ENCODE data around the gene SIVA1.

Gene SIVA1

GRCh38 chr14:104752735-104753527 is at the start of gene SIVA1:
TSS of gene SIVA1 (plus strand) at chr14:104753147. CDS start at chr14:104753202, 55 bp downstream.
- DNase-seq (ENCODE audit: low read depth, low spot score), result peak; percentile 100

- DNase-seq (ENCODE audit: low read depth, low spot score), result no peak
These were observed 49.7 kb upstream of the SIVA1 start for GRCh38 chr14:104703269-104703668.

- no peak for DNase-seq (ENCODE audit: low read depth, low spot score)
These were observed 48.7 kb upstream of the SIVA1 start for GRCh38 chr14:104704252-104704651.

GRCh38 chr14:104705340-104706047 is 47.5 kb upstream of the SIVA1 start:
- DNase-seq (ENCODE audit: low read depth, low spot score), result no peak

- no peak for DNase-seq (ENCODE audit: low read depth, low spot score)
These were observed 46.0 kb upstream of the SIVA1 start for GRCh38 chr14:104706733-104707607.

GRCh38 chr14:104707608-104708595 is 45.0 kb upstream of the SIVA1 start:
- DNase-seq (ENCODE audit: low read depth, low spot score), result no peak

GRCh38 chr14:104708606-104709268 is 44.2 kb upstream of the SIVA1 start:
- peak; percentile 86 for DNase-seq (ENCODE audit: low read depth, low spot score)

GRCh38 chr14:104709387-104710039 is 43.4 kb upstream of the SIVA1 start:
- no peak for DNase-seq (ENCODE audit: low read depth, low spot score)

- DNase-seq (ENCODE audit: low read depth, low spot score), result no peak
These were observed 42.7 kb upstream of the SIVA1 start for GRCh38 chr14:104710071-104710735.

- DNase-seq (ENCODE audit: low read depth, low spot score), result no peak
These were observed 39.8 kb upstream of the SIVA1 start for GRCh38 chr14:104712881-104713734.

GRCh38 chr14:104714066-104714465 is 38.9 kb upstream of the SIVA1 start:
- no peak for DNase-seq (ENCODE audit: low read depth, low spot score)

GRCh38 chr14:104714681-104715080 is 38.3 kb upstream of the SIVA1 start:
- no peak for DNase-seq (ENCODE audit: low read depth, low spot score)

GRCh38 chr14:104715416-104715815 is 37.5 kb upstream of the SIVA1 start:
- DNase-seq (ENCODE audit: low read depth, low spot score), result no peak

- DNase-seq (ENCODE audit: low read depth, low spot score), result no peak
These were observed 37.1 kb upstream of the SIVA1 start for GRCh38 chr14:104715871-104716270.

- DNase-seq (ENCODE audit: low read depth, low spot score), result no peak
These were observed 35.8 kb upstream of the SIVA1 start for GRCh38 chr14:104717137-104717536.

GRCh38 chr14:104717646-104718045 is 35.3 kb upstream of the SIVA1 start:
- no peak for DNase-seq (ENCODE audit: low read depth, low spot score)

- DNase-seq (ENCODE audit: low read depth, low spot score), result no peak
These were observed 34.8 kb upstream of the SIVA1 start for GRCh38 chr14:104718147-104718546.

GRCh38 chr14:104718871-104719270 is 34.1 kb upstream of the SIVA1 start:
- no peak for DNase-seq (ENCODE audit: low read depth, low spot score)
